GM12874 (cell line): ENCODE results near the gene EYA4.

ENCODE experiments used
- TF ChIP-seq, protein P1 (sequence below): IDR thresholded peaks from 2 replicates; pipeline ENCODE4 v1.5.1; 2011; ENCODE audit warnings: low read depth, mild to moderate bottlenecking, control low read depth, low read length, moderate library complexity; ENCODE audit not compliant: insufficient read depth

EYA4 gene

DNA sequence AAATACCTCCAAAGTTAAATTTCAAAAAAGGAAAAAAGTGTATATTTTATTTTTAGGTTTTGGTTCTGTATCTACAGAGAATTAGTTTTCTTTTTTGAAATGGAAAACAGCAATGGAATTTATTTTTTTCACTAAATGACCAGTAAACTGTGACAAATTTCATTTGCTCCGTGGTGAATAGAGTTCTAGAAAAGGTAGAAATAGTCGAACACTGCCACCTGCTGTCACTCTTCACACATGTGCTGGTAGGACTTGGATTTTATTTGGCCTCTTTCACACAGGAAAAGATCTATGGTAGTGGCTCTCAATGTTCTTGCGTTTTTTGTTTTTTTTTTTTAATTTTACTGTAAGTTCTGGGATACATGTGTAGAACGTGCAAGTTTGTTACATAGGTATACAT is 312.5 kb downstream of the EYA4 start:
- TF ChIP-seq, protein P1, sequence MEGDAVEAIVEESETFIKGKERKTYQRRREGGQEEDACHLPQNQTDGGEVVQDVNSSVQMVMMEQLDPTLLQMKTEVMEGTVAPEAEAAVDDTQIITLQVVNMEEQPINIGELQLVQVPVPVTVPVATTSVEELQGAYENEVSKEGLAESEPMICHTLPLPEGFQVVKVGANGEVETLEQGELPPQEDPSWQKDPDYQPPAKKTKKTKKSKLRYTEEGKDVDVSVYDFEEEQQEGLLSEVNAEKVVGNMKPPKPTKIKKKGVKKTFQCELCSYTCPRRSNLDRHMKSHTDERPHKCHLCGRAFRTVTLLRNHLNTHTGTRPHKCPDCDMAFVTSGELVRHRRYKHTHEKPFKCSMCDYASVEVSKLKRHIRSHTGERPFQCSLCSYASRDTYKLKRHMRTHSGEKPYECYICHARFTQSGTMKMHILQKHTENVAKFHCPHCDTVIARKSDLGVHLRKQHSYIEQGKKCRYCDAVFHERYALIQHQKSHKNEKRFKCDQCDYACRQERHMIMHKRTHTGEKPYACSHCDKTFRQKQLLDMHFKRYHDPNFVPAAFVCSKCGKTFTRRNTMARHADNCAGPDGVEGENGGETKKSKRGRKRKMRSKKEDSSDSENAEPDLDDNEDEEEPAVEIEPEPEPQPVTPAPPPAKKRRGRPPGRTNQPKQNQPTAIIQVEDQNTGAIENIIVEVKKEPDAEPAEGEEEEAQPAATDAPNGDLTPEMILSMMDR = peak; percentile 36

GRCh38 chr6:133555685-133556084 is 314.5 kb downstream of the EYA4 start:
- TF ChIP-seq, protein P1 = no peak

DNA sequence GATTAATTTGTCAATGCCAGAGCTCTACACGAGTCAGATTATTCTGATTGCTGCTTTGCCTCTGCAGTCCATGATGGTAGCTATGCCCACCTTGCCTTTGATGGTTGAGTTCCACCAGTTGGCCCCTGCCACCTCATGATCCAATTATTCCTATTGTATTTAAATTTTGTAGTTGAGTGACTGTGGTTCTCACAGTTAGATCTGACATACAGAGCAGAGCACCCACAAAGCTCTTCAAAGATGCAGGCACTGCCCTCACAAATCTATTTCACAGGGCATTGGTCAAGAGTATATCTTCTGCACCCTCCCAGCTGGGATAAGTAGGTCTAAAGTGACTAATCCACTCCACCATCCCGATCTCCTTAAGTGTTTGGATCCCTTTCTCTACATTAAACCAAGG is 318.8 kb downstream of the EYA4 start:
- TF ChIP-seq, protein P1 = no peak

- TF ChIP-seq, protein P1 = no peak
These were observed 326.5 kb downstream of the EYA4 start for GRCh38 chr6:133567636-133568035.

DNA sequence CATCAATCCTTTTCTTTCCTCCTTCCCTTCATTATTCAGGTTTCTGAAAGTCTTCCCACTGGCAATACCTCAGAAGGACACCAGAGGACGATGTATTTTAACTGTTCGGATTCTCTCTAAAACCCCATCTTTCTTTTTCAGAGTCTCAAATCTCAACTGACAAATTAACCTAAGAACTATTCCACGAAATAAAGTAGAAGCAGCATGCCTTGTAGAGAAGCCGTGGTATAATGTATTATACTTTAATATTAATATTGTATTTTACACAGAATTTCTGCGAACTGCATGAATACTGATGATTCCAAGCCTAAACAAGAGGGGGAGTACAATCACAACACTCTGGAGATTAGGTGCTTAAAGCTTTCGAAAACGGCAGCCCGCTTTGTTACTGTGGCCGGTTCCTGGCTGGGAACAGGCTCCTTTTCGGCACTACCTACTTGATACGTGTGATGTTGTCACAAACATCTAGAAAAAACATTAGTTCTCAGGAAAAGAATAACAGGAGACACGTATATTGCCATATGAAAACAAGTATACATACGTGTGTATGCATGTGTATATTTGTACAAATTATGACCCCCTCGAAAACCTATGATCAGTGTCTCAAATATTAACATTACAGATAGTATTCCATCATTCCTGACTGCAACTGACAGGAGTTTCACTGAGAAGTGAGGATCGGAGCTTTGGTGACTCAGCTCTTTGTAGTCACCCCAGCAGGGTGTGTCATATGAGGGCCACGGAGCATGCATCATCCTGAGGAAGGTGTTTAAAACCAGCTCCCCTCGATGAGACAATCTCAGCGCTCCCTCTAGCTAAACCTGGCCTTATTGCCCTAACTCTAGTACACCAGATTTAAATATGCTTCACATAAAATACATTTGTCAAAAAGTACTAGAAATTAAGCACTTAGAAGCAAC is 328.1 kb downstream of the EYA4 start:
- TF ChIP-seq, protein P1 = peak; percentile 51

- TF ChIP-seq, protein P1 = no peak
These were observed 330.5 kb downstream of the EYA4 start for GRCh38 chr6:133571681-133572080.

DNA sequence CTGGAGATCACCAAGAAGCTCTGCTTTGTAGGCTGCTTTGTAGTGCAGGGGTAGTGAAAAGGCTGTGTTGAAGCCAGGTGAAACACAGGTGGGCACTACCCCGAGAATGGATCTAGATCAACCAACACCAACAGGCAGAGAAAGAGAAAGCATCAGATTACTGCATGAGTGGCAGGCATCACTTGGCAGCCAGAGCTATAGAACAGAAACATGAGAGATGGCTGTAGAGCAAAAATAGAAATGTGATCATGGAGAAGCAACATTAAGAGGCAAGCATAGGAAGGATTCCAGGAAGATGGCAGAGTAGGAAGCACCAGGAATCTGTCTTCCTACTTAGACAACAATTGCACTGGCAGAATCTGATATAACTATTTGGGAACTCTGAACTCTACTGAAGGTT is 336.7 kb downstream of the EYA4 start:
- TF ChIP-seq, protein P1 = no peak
